GM19455 (cell line): ENCODE data around the gene PNPLA7.
"Not testable (repeated sequence)": the region's sequence is repeated elsewhere in the genome, so short reads cannot be mapped to it uniquely, and the experiment has no call there.

Experiments used
- ATAC-seq: cut with Tn5 transposase; IDR thresholded peaks from one replicate; pipeline ENCODE4 v1.9.1; 2021; ENCODE audit not compliant: unreplicated experiment

Gene PNPLA7

GRCh38 chr9:137550231-137550621 is at the start of gene PNPLA7:
TSS of gene PNPLA7 (minus strand) at chr9:137550402. CDS start at chr9:137550197, 205 bp downstream.
- ATAC-seq = no peak

- ATAC-seq = no peak
Observed at GRCh38 chr9:137598943-137599342, 48.7 kb upstream of the PNPLA7 start.

GRCh38 chr9:137596577-137596976 is 46.4 kb upstream of the PNPLA7 start:
- ATAC-seq = not testable (repeated sequence)

GRCh38 chr9:137593176-137593575 is 43.0 kb upstream of the PNPLA7 start:
- no peak for ATAC-seq

GRCh38 chr9:137592767-137593166 is 42.6 kb upstream of the PNPLA7 start:
- ATAC-seq = no peak

- ATAC-seq = peak; percentile 75
Observed at GRCh38 chr9:137590469-137591383, 40.5 kb upstream of the PNPLA7 start, which contains the start of gene ZMYND19. TSS of gene ZMYND19 (minus strand) at chr9:137590512. CDS start at chr9:137590263, 249 bp downstream.

GRCh38 chr9:137590123-137590468 is 39.9 kb upstream of the PNPLA7 start:
- peak; percentile 21 for ATAC-seq

- ATAC-seq = peak; percentile 13
Observed at GRCh38 chr9:137589441-137590122, 39.4 kb upstream of the PNPLA7 start.

GRCh38 chr9:137588891-137589290 is 38.7 kb upstream of the PNPLA7 start:
- no peak for ATAC-seq

- ATAC-seq = no peak
Observed at GRCh38 chr9:137588311-137588710, 38.1 kb upstream of the PNPLA7 start.

GRCh38 chr9:137586854-137587253 is 36.7 kb upstream of the PNPLA7 start:
- ATAC-seq = no peak

GRCh38 chr9:137583957-137584356 is 33.8 kb upstream of the PNPLA7 start:
- no peak for ATAC-seq

GRCh38 chr9:137583347-137583746 is 33.1 kb upstream of the PNPLA7 start:
- ATAC-seq = no peak

GRCh38 chr9:137582286-137582860 is 32.2 kb upstream of the PNPLA7 start:
- ATAC-seq = no peak

- no peak for ATAC-seq
Observed at GRCh38 chr9:137581361-137582285, 31.4 kb upstream of the PNPLA7 start.

- no peak for ATAC-seq
Observed at GRCh38 chr9:137580954-137581322, 30.7 kb upstream of the PNPLA7 start.

- no peak for ATAC-seq
Observed at GRCh38 chr9:137580209-137580953, 30.2 kb upstream of the PNPLA7 start.

GRCh38 chr9:137579259-137579604 is 29.0 kb upstream of the PNPLA7 start:
- ATAC-seq = no peak

- peak; percentile 85 for ATAC-seq
Observed at GRCh38 chr9:137578518-137579258, 28.5 kb upstream of the PNPLA7 start, which contains the start of gene DPH7. TSS of gene DPH7 (minus strand) at chr9:137578925. CDS start at chr9:137578777, 148 bp downstream.
